Calu3 (cell line): ENCODE results near the gene EEPD1. TPM values are rescaled to one million over a fixed set of nuclear protein-coding genes. Genes with fewer than 3 reads are reported as not detected.
"Not testable (repeated sequence)": the region's sequence is repeated elsewhere in the genome, so short reads cannot be mapped to it uniquely, and the experiment has no call there.

Source experiments
- BruUV-seq: library from RNA; stranded (reverse); fragments of 400-500 nt; replicated peaks from 2 replicates; lab custom pipeline; 2021; lab: Mats Ljungman, UMichigan
- CTCF ChIA-PET: fragments of 300-600 bp; sonication (Branson Sonifier 250); formaldehyde crosslinking; loops from one replicate; lab custom pipeline; 2022; ENCODE audit warnings: antibody characterized with exemption; lab: Charles Lee
- DNase-seq: peaks from one replicate; pipeline ENCODE4 v3.0.0; 2022
- H3K27ac Mint-ChIP-seq: one replicate; pipeline ENCODE4 v1.8.0; 2022; ENCODE audit warnings: mixed read lengths; ENCODE audit not compliant: unreplicated experiment
- H3K27me3 Mint-ChIP-seq: one replicate; pipeline ENCODE4 v1.8.0; 2022; ENCODE audit warnings: mixed read lengths; ENCODE audit not compliant: unreplicated experiment
- H3K36me3 Mint-ChIP-seq: one replicate; pipeline ENCODE4 v1.8.0; 2022; ENCODE audit warnings: mild to moderate bottlenecking, moderate library complexity, mixed read lengths; ENCODE audit not compliant: insufficient read depth, unreplicated experiment
- H3K4me1 Mint-ChIP-seq: one replicate; pipeline ENCODE4 v1.8.0; 2022; ENCODE audit warnings: mild to moderate bottlenecking, low read depth, mixed read lengths; ENCODE audit not compliant: unreplicated experiment
- H3K4me3 Mint-ChIP-seq: one replicate; pipeline ENCODE4 v1.8.0; 2022; ENCODE audit warnings: mild to moderate bottlenecking, low read depth, moderate library complexity, mixed read lengths; ENCODE audit not compliant: unreplicated experiment
- H3K9me3 Mint-ChIP-seq: one replicate; pipeline ENCODE4 v1.8.0; 2022; ENCODE audit warnings: low read depth, mixed read lengths; ENCODE audit not compliant: unreplicated experiment
- CTCF ChIP-seq: fragments of 200-600 bp; IDR thresholded peaks from one replicate; pipeline ENCODE4 v1.8.0; 2022; ENCODE audit warnings: antibody characterized with exemption; ENCODE audit not compliant: unreplicated experiment
- intact Hi-C: fragments of 100-400 bp; cut with micrococcal nuclease; formaldehyde crosslinking; loops from one replicate; pipeline ENCODE4 v1.10.0; 2022; ENCODE audit not compliant: unreplicated experiment
- total RNA-seq: library from RNA; stranded (reverse); gene quantifications from 2 replicates; pipeline ENCODE4 v1.2.3, GENCODE V29; 2022

Gene EEPD1
- total RNA-seq, 1 experiment from 2014 or later: 48.8 TPM

DNA sequence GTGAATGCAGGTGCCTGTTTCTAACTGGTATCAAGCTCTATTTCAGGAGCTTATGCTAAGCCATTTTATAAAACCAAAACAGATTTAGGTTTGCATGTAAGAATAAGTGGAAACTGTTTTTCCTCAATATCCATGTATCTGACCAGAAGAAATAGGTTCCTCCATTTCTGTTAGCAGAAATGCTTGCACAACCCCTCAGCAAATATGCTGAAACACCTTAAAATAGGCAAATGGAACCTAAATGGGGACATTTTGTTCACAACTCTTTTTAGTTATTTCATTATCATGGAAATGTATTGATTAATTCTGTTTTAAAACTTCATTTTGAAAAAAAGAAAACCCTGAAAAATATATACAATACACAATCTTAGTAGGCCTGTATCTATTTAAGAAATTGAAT, 8.9 kb upstream of the EEPD1 start:
- CTCF ChIA-PET: no interaction called here
- BruUV-seq: no TSS peak
- H3K9me3 Mint-ChIP-seq: no peaks in the 10 kb centered on the region
- no peaks in the 10 kb centered on the region for H3K36me3 Mint-ChIP-seq
- H3K27me3 Mint-ChIP-seq: no peaks in the 10 kb centered on the region
- H3K4me1 Mint-ChIP-seq: peaks cover 13% of the 10 kb centered on the region
- H3K27ac Mint-ChIP-seq: no peak overlapping the region
- H3K4me3 Mint-ChIP-seq: no peak overlapping the region
- no peak for TF ChIP-seq CTCF
- no peak for DNase-seq
- intact Hi-C loops: no loop called here

DNA sequence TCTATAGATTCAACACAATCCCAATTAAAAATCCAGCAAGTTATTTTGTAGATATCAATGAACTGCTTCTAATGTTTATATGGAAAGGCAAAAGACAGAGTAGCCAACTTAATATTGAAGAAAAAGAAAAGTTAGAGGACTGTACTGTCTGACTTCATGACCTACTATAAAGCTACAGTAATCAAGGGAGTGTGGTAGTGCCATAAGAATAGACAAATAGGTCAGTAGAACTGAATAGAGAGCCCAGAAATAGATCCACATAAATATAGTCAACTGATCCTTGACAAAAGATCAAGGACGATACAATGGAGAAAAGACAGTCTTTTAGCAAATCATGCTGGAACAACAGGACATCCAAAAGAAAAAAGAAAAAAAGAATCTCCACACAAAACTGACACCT, 7.4 kb upstream of the EEPD1 start:
- no peaks in the 10 kb centered on the region for H3K36me3 Mint-ChIP-seq
- H3K4me1 Mint-ChIP-seq: peaks cover 26% of the 10 kb centered on the region
- H3K27me3 Mint-ChIP-seq: no peaks in the 10 kb centered on the region
- H3K9me3 Mint-ChIP-seq: no peaks in the 10 kb centered on the region
- no peak for TF ChIP-seq CTCF
- CTCF ChIA-PET: interaction anchor here (0.6 to 1.2 kb wide), 2 partner anchors 10 to 144 kb away, joined by 3 to 5 read pairs; no protein-coding TSS in a partner anchor
- DNase-seq: no peak
- intact Hi-C loops: no loop called here
- no peak overlapping the region for H3K27ac Mint-ChIP-seq
- no peak overlapping the region for H3K4me3 Mint-ChIP-seq
- no TSS peak for BruUV-seq

GRCh38 chr7:36147361-36147760, 5.7 kb upstream of the EEPD1 start:
- Mint-ChIP-seq H3K4me1 (peaks cover 23% of the 10 kb centered on the region), H3K27me3 (no peaks in the 10 kb centered on the region), H3K27ac (no peak overlapping the region), H3K9me3 (no peaks in the 10 kb centered on the region), H3K36me3 (peaks cover 4% of the 10 kb centered on the region), H3K4me3 (no peak overlapping the region)
- CTCF ChIA-PET: interaction anchor here (0.6 kb wide), 1 partner anchor 26 kb away, joined by 5 read pairs; no protein-coding TSS in a partner anchor
- intact Hi-C loops: no loop called here
- TF ChIP-seq CTCF: no peak
- no TSS peak for BruUV-seq
- no peak for DNase-seq

GRCh38 chr7:36148422-36149065, 4.5 kb upstream of the EEPD1 start:
- CTCF ChIA-PET: no interaction called here
- no peak overlapping the region for H3K4me3 Mint-ChIP-seq
- no peak overlapping the region for H3K27ac Mint-ChIP-seq
- no TSS peak for BruUV-seq
- peaks cover 16% of the 10 kb centered on the region for H3K36me3 Mint-ChIP-seq
- DNase-seq: no peak
- no peak for TF ChIP-seq CTCF
- intact Hi-C loops: no loop called here
- H3K27me3 Mint-ChIP-seq: no peaks in the 10 kb centered on the region
- H3K9me3 Mint-ChIP-seq: no peaks in the 10 kb centered on the region
- peaks cover 25% of the 10 kb centered on the region for H3K4me1 Mint-ChIP-seq

- Mint-ChIP-seq H3K4me1 (peaks cover 25% of the 10 kb centered on the region), H3K36me3 (peaks cover 23% of the 10 kb centered on the region)
- H3K27ac Mint-ChIP-seq, DNase-seq, CTCF ChIA-PET, intact Hi-C loops, H3K27me3 Mint-ChIP-seq, BruUV-seq, H3K9me3 Mint-ChIP-seq, H3K4me3 Mint-ChIP-seq: not testable (repeated sequence)
Measured at GRCh38 chr7:36149240-36149639, 3.8 kb upstream of the EEPD1 start.
